GM21390 (cell line): Measurements from ENCODE around the gene RPLP1.
"Not testable (repeated sequence)": the region's sequence is repeated elsewhere in the genome, so short reads cannot be mapped to it uniquely, and the experiment has no call there.

Experiments used
- ATAC-seq: cut with Tn5 transposase; IDR thresholded peaks from one replicate; pipeline ENCODE4 v1.9.1; 2021; ENCODE audit not compliant: unreplicated experiment

RPLP1 gene

GRCh38 chr15:69436951-69437350, 15.7 kb upstream of the RPLP1 start:
- ATAC-seq, result no peak

- no peak for ATAC-seq
Measured at GRCh38 chr15:69439623-69440022, 13.0 kb upstream of the RPLP1 start.

GRCh38 chr15:69443032-69443611, 9.5 kb upstream of the RPLP1 start:
- ATAC-seq, result peak; percentile 63

- ATAC-seq, result no peak
Measured at GRCh38 chr15:69444686-69445085, 7.9 kb upstream of the RPLP1 start.

GRCh38 chr15:69446953-69447352, 5.7 kb upstream of the RPLP1 start:
- ATAC-seq, result no peak

GRCh38 chr15:69450221-69450620, 2.4 kb upstream of the RPLP1 start:
- not testable (repeated sequence) for ATAC-seq

GRCh38 chr15:69450968-69451695, 1.5 kb upstream of the RPLP1 start:
- no peak for ATAC-seq

GRCh38 chr15:69451951-69452691, 497 bp upstream of the RPLP1 start:
- peak; percentile 24 for ATAC-seq

- ATAC-seq, result no peak
Measured at GRCh38 chr15:69454953-69455352, 2.3 kb downstream of the RPLP1 start.

- no peak for ATAC-seq
Measured at GRCh38 chr15:69456208-69457166, 3.9 kb downstream of the RPLP1 start.

GRCh38 chr15:69457304-69458280, 5.0 kb downstream of the RPLP1 start:
- no peak for ATAC-seq

- ATAC-seq, result no peak
Measured at GRCh38 chr15:69459066-69459465, 6.4 kb downstream of the RPLP1 start.

- no peak for ATAC-seq
Measured at GRCh38 chr15:69460481-69460880, 7.9 kb downstream of the RPLP1 start.

GRCh38 chr15:69462030-69462492, 9.4 kb downstream of the RPLP1 start:
- ATAC-seq, result no peak

- ATAC-seq, result peak; percentile 91
Measured at GRCh38 chr15:69462493-69463181, 10.0 kb downstream of the RPLP1 start.

GRCh38 chr15:69463182-69463756, 10.7 kb downstream of the RPLP1 start:
- ATAC-seq, result no peak

GRCh38 chr15:69465253-69465652, 12.6 kb downstream of the RPLP1 start:
- no peak for ATAC-seq

GRCh38 chr15:69466733-69467132, 14.1 kb downstream of the RPLP1 start:
- ATAC-seq, result no peak

- no peak for ATAC-seq
Measured at GRCh38 chr15:69467636-69468035, 15.0 kb downstream of the RPLP1 start.
